Mesothelial cell of epicardium (in vitro differentiated cells): ENCODE measurements around the gene HECTD4. TPM values are rescaled to one million over a fixed set of nuclear protein-coding genes. Genes with fewer than 3 reads are reported as not detected.
A peak's percentile ranks its signal among the peaks of the same experiment; 100 is the strongest.
"Not testable (repeated sequence)": the region's sequence is repeated elsewhere in the genome, so short reads cannot be mapped to it uniquely, and the experiment has no call there.

ENCODE experiments used
- DNase-seq, 2 experiments: peaks; one replicate each; pipeline ENCODE4 v3.0.0; 2021; ENCODE audit warnings: low spot score in 2 of 2; ENCODE audit not compliant: unreplicated experiment in 2 of 2
- H3K27ac Mint-ChIP-seq: 2 replicates; pipeline ENCODE4 v1.8.0; 2021; ENCODE audit warnings: mixed read lengths
- H3K27me3 Mint-ChIP-seq: 2 replicates; pipeline ENCODE4 v1.8.0; 2021; ENCODE audit warnings: low read depth, mixed read lengths
- H3K36me3 Mint-ChIP-seq: 2 replicates; pipeline ENCODE4 v1.8.0; 2021; ENCODE audit warnings: mixed read lengths
- H3K4me1 Mint-ChIP-seq: 2 replicates; pipeline ENCODE4 v1.8.0; 2021; ENCODE audit warnings: mixed read lengths
- H3K4me3 Mint-ChIP-seq: 2 replicates; pipeline ENCODE4 v1.8.0; 2021; ENCODE audit warnings: mild to moderate bottlenecking, moderate library complexity, mixed read lengths
- H3K9me3 Mint-ChIP-seq: 2 replicates; pipeline ENCODE4 v1.8.0; 2021; ENCODE audit warnings: mixed read lengths
- CTCF ChIP-seq: fragments of 200-600 bp; sonication (generic); IDR thresholded peaks from one replicate; pipeline ENCODE4 v1.5.0; 2021; ENCODE audit warnings: antibody characterized with exemption; ENCODE audit not compliant: unreplicated experiment
- total RNA-seq: library from RNA; stranded (reverse); gene quantifications from 3 replicates; pipeline ENCODE4 v1.2.1, GENCODE V29; 2021

Gene HECTD4
- total RNA-seq, 1 donor from 2014 or later, result 89.8 TPM

- H3K36me3 Mint-ChIP-seq, result peaks cover 43% of the 10 kb centered on the region
- no peaks in the 10 kb centered on the region for H3K27me3 Mint-ChIP-seq
- H3K9me3 Mint-ChIP-seq, result no peaks in the 10 kb centered on the region
- H3K4me1 Mint-ChIP-seq, result no peaks in the 10 kb centered on the region
- DNase-seq, result no peak
- no peak overlapping the region for H3K4me3 Mint-ChIP-seq
- H3K27ac Mint-ChIP-seq, result no peak overlapping the region
- no peak for TF ChIP-seq CTCF
Measured at GRCh38 chr12:112233242-112233641, 149.0 kb downstream of the HECTD4 start.

- no peaks in the 10 kb centered on the region for H3K27me3 Mint-ChIP-seq
- H3K4me3 Mint-ChIP-seq, result no peak overlapping the region
- no peak for DNase-seq
- H3K9me3 Mint-ChIP-seq, result no peaks in the 10 kb centered on the region
- peaks cover 44% of the 10 kb centered on the region for H3K36me3 Mint-ChIP-seq
- TF ChIP-seq CTCF, result no peak
- H3K4me1 Mint-ChIP-seq, result no peaks in the 10 kb centered on the region
- no peak overlapping the region for H3K27ac Mint-ChIP-seq
Measured at GRCh38 chr12:112230136-112230535, 152.1 kb downstream of the HECTD4 start.

GRCh38 chr12:112226768-112227167 lies 155.5 kb downstream of the HECTD4 start:
- no peaks in the 10 kb centered on the region for H3K27me3 Mint-ChIP-seq
- TF ChIP-seq CTCF, result no peak
- no peaks in the 10 kb centered on the region for H3K9me3 Mint-ChIP-seq
- no peak overlapping the region for H3K27ac Mint-ChIP-seq
- no peaks in the 10 kb centered on the region for H3K4me1 Mint-ChIP-seq
- no peak for DNase-seq
- H3K4me3 Mint-ChIP-seq, result no peak overlapping the region
- peaks cover 48% of the 10 kb centered on the region for H3K36me3 Mint-ChIP-seq

- H3K9me3 Mint-ChIP-seq, H3K4me1 Mint-ChIP-seq, DNase-seq, H3K27me3 Mint-ChIP-seq, H3K27ac Mint-ChIP-seq, H3K4me3 Mint-ChIP-seq: not testable (repeated sequence)
- H3K36me3 Mint-ChIP-seq, result peaks cover 36% of the 10 kb centered on the region
Measured at GRCh38 chr12:112220628-112221027, 161.6 kb downstream of the HECTD4 start.

- peaks cover 44% of the 10 kb centered on the region for H3K36me3 Mint-ChIP-seq
- no peak for DNase-seq
- no peak for TF ChIP-seq CTCF
- no peaks in the 10 kb centered on the region for H3K9me3 Mint-ChIP-seq
- no peaks in the 10 kb centered on the region for H3K4me1 Mint-ChIP-seq
- H3K4me3 Mint-ChIP-seq, result no peak overlapping the region
- H3K27me3 Mint-ChIP-seq, result no peaks in the 10 kb centered on the region
- H3K27ac Mint-ChIP-seq, result peak overlapping the region; percentile 50
Measured at GRCh38 chr12:112219195-112219594, 163.0 kb downstream of the HECTD4 start.

- peaks cover 37% of the 10 kb centered on the region for H3K36me3 Mint-ChIP-seq
- DNase-seq, result no peak
- no peak overlapping the region for H3K4me3 Mint-ChIP-seq
- H3K9me3 Mint-ChIP-seq, result no peaks in the 10 kb centered on the region
- H3K27me3 Mint-ChIP-seq, result no peaks in the 10 kb centered on the region
- no peak overlapping the region for H3K27ac Mint-ChIP-seq
- H3K4me1 Mint-ChIP-seq, result no peaks in the 10 kb centered on the region
- TF ChIP-seq CTCF, result no peak
Measured at GRCh38 chr12:112218150-112218549, 164.1 kb downstream of the HECTD4 start.
